Transverse colon (tissue), 4 donors: Measurements from ENCODE around the gene CDC5L. TPM values are rescaled to one million over a fixed set of nuclear protein-coding genes. Genes with fewer than 3 reads are reported as not detected.

ENCODE experiments used
- DNase-seq: peaks from one replicate; pipeline ENCODE4 v3.0.0-alpha.2; 2019
- H3K27ac ChIP-seq, 4 donors: fragments of 200-600 bp; sonication (generic); 2 replicates each; pipeline ENCODE4 v1.5.1; 2016 to 2018; ENCODE audit warnings: inconsistent platforms in 4 of 4
- H3K27me3 ChIP-seq: fragments of 200-600 bp; sonication (generic); 2 replicates; pipeline ENCODE4 v1.5.1; 2017; ENCODE audit warnings: inconsistent platforms
- H3K36me3 ChIP-seq, 4 donors: fragments of 200-600 bp; sonication (generic); 2 replicates each; pipeline ENCODE4 v1.5.1; 2017 to 2019; ENCODE audit warnings: inconsistent platforms in 4 of 4
- H3K4me1 ChIP-seq, 4 donors: fragments of 200-600 bp; sonication (generic); 2 replicates each; pipeline ENCODE4 v1.5.1; 2017 to 2020; ENCODE audit warnings: inconsistent platforms in 4 of 4
- H3K4me3 ChIP-seq, 4 donors: fragments of 200-600 bp; sonication (generic); 1 replicate in 1 of 4; 2 replicates in 3 of 4; pipeline versions ENCODE4 v1.5.1 to v1.6.1; 2017 to 2019; ENCODE audit warnings: inconsistent platforms in 4 of 4
- H3K9me3 ChIP-seq, 2 donors: fragments of 200-600 bp; sonication (generic); 2 replicates each; pipeline ENCODE4 v1.5.1; 2017 to 2019; ENCODE audit warnings: inconsistent platforms in 2 of 2
- CTCF ChIP-seq, 5 experiments: fragments of 200-600 bp in 3 of 5; fragments of 450-650 bp in 2 of 5; sonication (generic) in 3 of 5; IDR thresholded peaks; 1 replicate in 2 of 5; 2 replicates in 3 of 5; pipeline ENCODE4 v1.5.1; 2016 to 2017; ENCODE audit warnings: antibody characterized with exemption in 5 of 5, inconsistent platforms in 3 of 5, mild to moderate bottlenecking in 2 of 5, moderate library complexity in 1 of 5
- EP300 ChIP-seq: sonication (generic); formaldehyde crosslinking; IDR thresholded peaks from one replicate; pipeline ENCODE4 v1.6.1; 2017; ENCODE audit warnings: antibody characterized with exemption, low read depth
- POLR2A ChIP-seq: fragments of 450-650 bp; IDR thresholded peaks from one replicate; pipeline ENCODE4 v1.6.1; 2016; ENCODE audit warnings: antibody characterized with exemption, mild to moderate bottlenecking, moderate library complexity
- POLR2AphosphoS5 ChIP-seq, 3 donors: sonication (generic); formaldehyde crosslinking; IDR thresholded peaks; one replicate each; pipeline ENCODE4 v1.6.1; 2016; ENCODE audit warnings: antibody characterized with exemption in 3 of 3
- WGBS, 2 donors: methylation state at CpG; one replicate each; pipeline ENCODE4 v1.1.5; 2018; ENCODE audit warnings: low coverage in 1 of 2; 5-methylcytosine and 5-hydroxymethylcytosine counted together
- in situ Hi-C, 4 donors: fragments of 200-750 bp; cut with MboI; loops; one replicate each; pipeline versions ENCODE4 v1.15.0 to v1.15.1; 2017; ENCODE audit warnings: low sequenced_read_pairs in 3 of 4, low pct_ligation_motif_present in 1 of 4, low pct_unique_long_range_greater_than_20kb in 1 of 4
- intact Hi-C: fragments of 100-400 bp; cut with DNase I; formaldehyde crosslinking; loops from one replicate; pipeline ENCODE4 v1.15.1; 2023; ENCODE audit warnings: low total_unique reads
- total RNA-seq, 4 donors: library from RNA; depleted of rRNA; stranded (reverse); fragments of >200 nt; gene quantifications; one replicate each; pipeline ENCODE4 v1.1.0, GENCODE V29; 2016

The CDC5L gene
- total RNA-seq, 4 donors from 2014 or later = 8.2 to 49.6 (median 15.2) TPM

GRCh38 chr6:44474643-44475042 is 87.1 kb downstream of the CDC5L start:
- WGBS, 2 donors = 25 to 42% methylated on average over 1 of the region's 1 CpG
- H3K9me3 ChIP-seq = no peaks in the 10 kb centered on the region
- DNase-seq = no peak
- no peak overlapping the region for H3K4me3 ChIP-seq
- H3K27ac ChIP-seq = no peak overlapping the region
- peaks cover 0 to 6% (median 3%) of the 10 kb centered on the region in 4 donors for H3K4me1 ChIP-seq
- no peaks in the 10 kb centered on the region for H3K36me3 ChIP-seq
- no peak for TF ChIP-seq EP300
- no peak for TF ChIP-seq POLR2A
- no peak for TF ChIP-seq POLR2AphosphoS5 (IDR thresholded peaks at IDR 0.05)
- no peak for TF ChIP-seq CTCF (IDR thresholded peaks at IDR 0.05)
- H3K27me3 ChIP-seq = peaks cover 3% of the 10 kb centered on the region
- intact Hi-C loops (no loop called here), in situ Hi-C loops (loop anchor here in 3 of 4 donors (10.0 to 25.0 kb wide), 3 partner anchors 1238 to 1438 kb away; no protein-coding TSS in a partner anchor)

- in situ Hi-C loops = loop anchor here in 3 of 4 donors (10.0 to 25.0 kb wide), 3 partner anchors 1237 to 1437 kb away; no protein-coding TSS in a partner anchor
- H3K4me3 ChIP-seq = no peak overlapping the region
- no peak overlapping the region for H3K27ac ChIP-seq
- WGBS, 2 donors = 32 to 80% methylated on average over 1 to 6 of the region's 6 CpGs
- no peak for TF ChIP-seq EP300
- no peak for TF ChIP-seq POLR2A
- no peak for TF ChIP-seq POLR2AphosphoS5 (IDR thresholded peaks at IDR 0.05)
- no peak for TF ChIP-seq CTCF (IDR thresholded peaks at IDR 0.05)
- peaks cover 3% of the 10 kb centered on the region for H3K27me3 ChIP-seq
- no peaks in the 10 kb centered on the region for H3K36me3 ChIP-seq
- intact Hi-C loops = no loop called here
- no peak for DNase-seq
- no peaks in the 10 kb centered on the region for H3K9me3 ChIP-seq
- peaks cover 0 to 6% (median 3%) of the 10 kb centered on the region in 4 donors for H3K4me1 ChIP-seq
Observed at GRCh38 chr6:44475417-44475778, 87.9 kb downstream of the CDC5L start.

- TF ChIP-seq CTCF (IDR thresholded peaks at IDR 0.05) (peak; percentile 87 to 89 (median 88)), POLR2A (no peak)
- in situ Hi-C loops = loop anchor here in 3 of 4 donors (10.0 to 25.0 kb wide), 3 partner anchors 1236 to 1436 kb away; no protein-coding TSS in a partner anchor
- WGBS, 2 donors = 38% methylated on average over 20 of the region's 23 CpGs; no CpG with 5 or more reads in 1 of the 2 donors
- Histone ChIP-seq H3K27ac (no peak overlapping the region), H3K9me3 (no peaks in the 10 kb centered on the region), H3K4me3 (no peak overlapping the region), H3K4me1 (peaks cover 0 to 6% (median 3%) of the 10 kb centered on the region in 4 donors), H3K27me3 (peaks cover 3% of the 10 kb centered on the region), H3K36me3 (no peaks in the 10 kb centered on the region)
- intact Hi-C loops = no loop called here
- DNase-seq = peak; percentile 81
Observed at GRCh38 chr6:44475779-44476434, 88.4 kb downstream of the CDC5L start.

- 88% methylated on average over 10 of the region's 10 CpGs; no CpG with 5 or more reads in 1 of the 2 donors for WGBS, 2 donors
- in situ Hi-C loops = loop anchor here in 3 of 4 donors (10.0 to 25.0 kb wide), 3 partner anchors 1235 to 1435 kb away; no protein-coding TSS in a partner anchor
- DNase-seq = no peak
- peaks cover 3% of the 10 kb centered on the region for H3K27me3 ChIP-seq
- peaks cover 0 to 6% (median 3%) of the 10 kb centered on the region in 4 donors for H3K4me1 ChIP-seq
- H3K27ac ChIP-seq = no peak overlapping the region
- intact Hi-C loops = no loop called here
- no peak for TF ChIP-seq POLR2A
- TF ChIP-seq EP300 = no peak
- no peak for TF ChIP-seq CTCF (IDR thresholded peaks at IDR 0.05)
- no peak for TF ChIP-seq POLR2AphosphoS5 (IDR thresholded peaks at IDR 0.05)
- no peaks in the 10 kb centered on the region for H3K9me3 ChIP-seq
- H3K4me3 ChIP-seq = no peak overlapping the region
- no peaks in the 10 kb centered on the region for H3K36me3 ChIP-seq
Observed at GRCh38 chr6:44476849-44477248, 89.3 kb downstream of the CDC5L start.
